ENCODE data around the gene TRMU.

GRCh38 chr22:46353483-46354105 is 18.1 kb downstream of the TRMU start:
- TF ChIP-seq, protein P1, sequence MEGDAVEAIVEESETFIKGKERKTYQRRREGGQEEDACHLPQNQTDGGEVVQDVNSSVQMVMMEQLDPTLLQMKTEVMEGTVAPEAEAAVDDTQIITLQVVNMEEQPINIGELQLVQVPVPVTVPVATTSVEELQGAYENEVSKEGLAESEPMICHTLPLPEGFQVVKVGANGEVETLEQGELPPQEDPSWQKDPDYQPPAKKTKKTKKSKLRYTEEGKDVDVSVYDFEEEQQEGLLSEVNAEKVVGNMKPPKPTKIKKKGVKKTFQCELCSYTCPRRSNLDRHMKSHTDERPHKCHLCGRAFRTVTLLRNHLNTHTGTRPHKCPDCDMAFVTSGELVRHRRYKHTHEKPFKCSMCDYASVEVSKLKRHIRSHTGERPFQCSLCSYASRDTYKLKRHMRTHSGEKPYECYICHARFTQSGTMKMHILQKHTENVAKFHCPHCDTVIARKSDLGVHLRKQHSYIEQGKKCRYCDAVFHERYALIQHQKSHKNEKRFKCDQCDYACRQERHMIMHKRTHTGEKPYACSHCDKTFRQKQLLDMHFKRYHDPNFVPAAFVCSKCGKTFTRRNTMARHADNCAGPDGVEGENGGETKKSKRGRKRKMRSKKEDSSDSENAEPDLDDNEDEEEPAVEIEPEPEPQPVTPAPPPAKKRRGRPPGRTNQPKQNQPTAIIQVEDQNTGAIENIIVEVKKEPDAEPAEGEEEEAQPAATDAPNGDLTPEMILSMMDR (conservative IDR thresholded peaks at IDR 0.05): no peak
- TF ChIP-seq ZFX (IDR thresholded peaks at IDR 0.05): no peak
